ENCODE measurements around the gene NPTX1. TPM values are rescaled to one million over a fixed set of nuclear protein-coding genes. Genes with fewer than 3 reads are reported as not detected.

The NPTX1 gene
- total and polyA plus RNA-seq, 4 donors, result 0.56 to 7.5 (median 1.2) TPM

GRCh38 chr17:80461528-80462160, 14.8 kb downstream of the NPTX1 start:
- no peaks in the 10 kb centered on the region for H3K36me3 ChIP-seq (ENCODE audit: control insufficient read depth in 4 of 4, insufficient read depth in 4 of 4, low read length in 4 of 4)
- H3K27ac ChIP-seq (ENCODE audit: low read depth in 1 of 2, low read length in 1 of 2), result no peak overlapping the region
- TF ChIP-seq CTCF (IDR thresholded peaks at IDR 0.05; ENCODE audit: control extremely low read depth, extremely low read depth), result no peak
- H3K4me1 ChIP-seq (ENCODE audit: control insufficient read depth in 5 of 5, insufficient read depth in 5 of 5, low read length in 5 of 5), result peaks cover 0 to 8% (median 0%) of the 10 kb centered on the region in 5 donors
- H3K9ac ChIP-seq (ENCODE audit: insufficient read depth in 1 of 2, low read length in 2 of 2), result no peak overlapping the region
- whole genome bisulfite sequencing, 2 donors, result 62 to 66% methylated on average over 19 to 20 of the region's 20 CpGs
- DNase-seq, result no peak
- H3K27me3 ChIP-seq (ENCODE audit: control insufficient read depth in 3 of 3, insufficient read depth in 3 of 3, low read length in 2 of 3), result peaks cover 0 to 31% (median 0%) of the 10 kb centered on the region in 3 donors
- H3K4me3 ChIP-seq, result no peak overlapping the region
- no peak for ATAC-seq (ENCODE audit: insufficient read depth, low FRiP score)
- no peaks in the 10 kb centered on the region for H3K9me3 ChIP-seq (ENCODE audit: control insufficient read depth in 4 of 4, insufficient read depth in 3 of 4, low read length in 3 of 4)

- H3K27ac ChIP-seq (ENCODE audit: low read depth in 1 of 2, low read length in 1 of 2), result no peak overlapping the region
- no peaks in the 10 kb centered on the region for H3K36me3 ChIP-seq (ENCODE audit: control insufficient read depth in 4 of 4, insufficient read depth in 4 of 4, low read length in 4 of 4)
- ATAC-seq (ENCODE audit: insufficient read depth, low FRiP score) (no peak), DNase-seq (peak in 1 of 3 donors; percentile 32)
- TF ChIP-seq CTCF (IDR thresholded peaks at IDR 0.05; ENCODE audit: control extremely low read depth, extremely low read depth), result no peak
- peaks cover 0 to 31% (median 0%) of the 10 kb centered on the region in 3 donors for H3K27me3 ChIP-seq (ENCODE audit: control insufficient read depth in 3 of 3, insufficient read depth in 3 of 3, low read length in 2 of 3)
- WGBS, 2 donors, result 61 to 72% methylated on average over 8 of the region's 8 CpGs
- H3K9ac ChIP-seq (ENCODE audit: insufficient read depth in 1 of 2, low read length in 2 of 2), result no peak overlapping the region
- H3K9me3 ChIP-seq (ENCODE audit: control insufficient read depth in 4 of 4, insufficient read depth in 3 of 4, low read length in 3 of 4), result no peaks in the 10 kb centered on the region
- peaks cover 0 to 16% (median 5%) of the 10 kb centered on the region in 5 donors for H3K4me1 ChIP-seq (ENCODE audit: control insufficient read depth in 5 of 5, insufficient read depth in 5 of 5, low read length in 5 of 5)
- no peak overlapping the region for H3K4me3 ChIP-seq
Observed at GRCh38 chr17:80460429-80460834, 16.0 kb downstream of the NPTX1 start.

DNA sequence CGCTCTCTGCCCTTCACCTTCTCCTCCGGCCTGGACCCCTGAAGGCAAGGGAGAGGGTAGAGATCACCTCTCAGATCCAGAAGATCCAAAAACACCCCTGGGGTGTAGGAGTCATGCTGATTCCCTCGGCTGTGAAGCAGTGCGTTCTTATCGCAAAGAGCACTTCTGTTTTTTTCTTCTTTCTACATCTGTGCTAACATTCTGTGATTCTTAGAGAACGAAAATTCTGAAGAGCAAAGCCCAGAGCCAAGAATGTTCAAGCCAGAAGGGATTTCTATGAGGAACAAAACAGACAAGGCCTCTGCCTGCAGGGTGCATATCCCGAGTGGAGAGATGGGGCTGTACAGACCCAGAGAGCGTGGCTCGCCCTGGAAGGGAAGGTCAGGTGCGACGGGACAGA, 17.2 kb downstream of the NPTX1 start:
- Histone ChIP-seq H3K4me3 (no peak overlapping the region), H3K27ac (ENCODE audit: low read depth in 1 of 2, low read length in 1 of 2) (no peak overlapping the region), H3K4me1 (ENCODE audit: control insufficient read depth in 5 of 5, insufficient read depth in 5 of 5, low read length in 5 of 5) (peaks cover 0 to 19% (median 5%) of the 10 kb centered on the region in 5 donors), H3K9me3 (ENCODE audit: control insufficient read depth in 4 of 4, insufficient read depth in 3 of 4, low read length in 3 of 4) (no peaks in the 10 kb centered on the region), H3K36me3 (ENCODE audit: control insufficient read depth in 4 of 4, insufficient read depth in 4 of 4, low read length in 4 of 4) (no peaks in the 10 kb centered on the region), H3K9ac (ENCODE audit: insufficient read depth in 1 of 2, low read length in 2 of 2) (no peak overlapping the region), H3K27me3 (ENCODE audit: control insufficient read depth in 3 of 3, insufficient read depth in 3 of 3, low read length in 2 of 3) (peaks cover 0 to 26% (median 0%) of the 10 kb centered on the region in 3 donors)
- no peak for DNase-seq
- WGBS, 2 donors, result 80 to 82% methylated on average over 11 of the region's 11 CpGs
- no peak for ATAC-seq (ENCODE audit: insufficient read depth, low FRiP score)
- no peak for TF ChIP-seq CTCF (IDR thresholded peaks at IDR 0.05; ENCODE audit: control extremely low read depth, extremely low read depth)

Data from lung (tissue), 12 donors.